Upper lobe of right lung (tissue), 1 donor: Measurements from ENCODE around the gene WBP2. TPM values are rescaled to one million over a fixed set of nuclear protein-coding genes. Genes with fewer than 3 reads are reported as not detected.

Experiments
- ATAC-seq: fragments of 200-7000 bp; cut with Tn5 transposase; one replicate; pipeline ENCODE4 v1.9.1; 2020; ENCODE audit warnings: mild to moderate bottlenecking, moderate library complexity
- DNase-seq: peaks from one replicate; pipeline ENCODE4 v3.0.0-alpha.2; 2020
- H3K27ac ChIP-seq: fragments of 200-600 bp; one replicate; pipeline ENCODE4 v1.8.0; 2022
- H3K27me3 ChIP-seq: fragments of 200-600 bp; one replicate; pipeline ENCODE4 v1.8.0; 2022; ENCODE audit warnings: mild to moderate bottlenecking
- H3K36me3 ChIP-seq: fragments of 200-600 bp; one replicate; pipeline ENCODE4 v1.8.0; 2022
- H3K4me1 ChIP-seq: fragments of 200-600 bp; one replicate; pipeline ENCODE4 v1.8.0; 2022
- H3K4me3 ChIP-seq: fragments of 200-600 bp; one replicate; pipeline ENCODE4 v1.8.0; 2022; ENCODE audit warnings: mild to moderate bottlenecking
- H3K9me3 ChIP-seq: fragments of 200-600 bp; one replicate; pipeline ENCODE4 v1.8.0; 2022
- intact Hi-C: fragments of 100-400 bp; cut with DNase I; formaldehyde crosslinking; loops from one replicate; pipeline ENCODE4 v1.11.0; 2022
- total RNA-seq: library from RNA; stranded (reverse); fragmentation: NEBNext Ultra II Directional; extraction: Animal tissue kit (Norgen Biotek cat#: 25700); gene quantifications from one replicate; pipeline ENCODE4 v1.2.1, GENCODE V29; 2021
- TF ChIP-seq, protein P1 (sequence below): fragments of 200-600 bp; IDR thresholded peaks from one replicate; pipeline ENCODE4 v1.8.0; 2022; ENCODE audit warnings: antibody characterized with exemption
- donor health status: DM: no; HTN: yes; CAD: no; lungs with severe emphysema.

WBP2 gene
- total RNA-seq, 1 donor from 2014 or later, result 156 TPM

DNA sequence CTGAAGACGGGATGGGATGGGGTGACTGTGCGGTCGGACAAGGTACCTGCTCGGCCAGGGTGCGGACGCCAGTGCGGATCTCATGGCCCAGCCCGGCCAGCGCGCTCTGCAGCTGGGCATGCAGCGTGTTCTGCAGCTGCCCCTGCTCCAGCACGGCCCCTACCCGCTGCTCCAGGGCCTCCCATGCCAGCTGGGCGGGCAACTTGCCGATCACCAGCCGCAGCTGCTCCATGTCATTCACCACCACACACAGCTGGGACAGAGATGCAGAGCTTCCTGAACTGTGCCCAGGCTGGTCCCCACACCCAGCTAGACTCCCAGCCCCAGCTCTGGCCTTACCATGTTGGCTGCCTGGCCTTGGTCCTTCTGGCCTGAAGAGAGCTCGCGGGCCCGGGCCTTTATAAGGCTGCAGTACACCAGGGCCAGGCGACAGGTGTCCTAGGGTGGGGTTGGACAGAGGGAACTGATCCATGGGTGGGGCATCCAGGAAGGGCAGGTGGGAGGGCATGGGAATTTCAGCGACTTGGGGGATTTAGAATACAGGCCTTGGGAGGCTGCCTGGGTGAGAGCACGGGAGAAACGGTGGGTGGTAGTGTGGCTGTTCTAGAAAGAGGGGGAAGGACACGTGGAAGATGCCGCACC, 20.7 kb downstream of the WBP2 start:
- DNase-seq (peak; percentile 35), ATAC-seq (no peak)
- TF ChIP-seq, protein P1, sequence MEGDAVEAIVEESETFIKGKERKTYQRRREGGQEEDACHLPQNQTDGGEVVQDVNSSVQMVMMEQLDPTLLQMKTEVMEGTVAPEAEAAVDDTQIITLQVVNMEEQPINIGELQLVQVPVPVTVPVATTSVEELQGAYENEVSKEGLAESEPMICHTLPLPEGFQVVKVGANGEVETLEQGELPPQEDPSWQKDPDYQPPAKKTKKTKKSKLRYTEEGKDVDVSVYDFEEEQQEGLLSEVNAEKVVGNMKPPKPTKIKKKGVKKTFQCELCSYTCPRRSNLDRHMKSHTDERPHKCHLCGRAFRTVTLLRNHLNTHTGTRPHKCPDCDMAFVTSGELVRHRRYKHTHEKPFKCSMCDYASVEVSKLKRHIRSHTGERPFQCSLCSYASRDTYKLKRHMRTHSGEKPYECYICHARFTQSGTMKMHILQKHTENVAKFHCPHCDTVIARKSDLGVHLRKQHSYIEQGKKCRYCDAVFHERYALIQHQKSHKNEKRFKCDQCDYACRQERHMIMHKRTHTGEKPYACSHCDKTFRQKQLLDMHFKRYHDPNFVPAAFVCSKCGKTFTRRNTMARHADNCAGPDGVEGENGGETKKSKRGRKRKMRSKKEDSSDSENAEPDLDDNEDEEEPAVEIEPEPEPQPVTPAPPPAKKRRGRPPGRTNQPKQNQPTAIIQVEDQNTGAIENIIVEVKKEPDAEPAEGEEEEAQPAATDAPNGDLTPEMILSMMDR, result no peak
- no peaks in the 10 kb centered on the region for H3K4me1 ChIP-seq
- no peaks in the 10 kb centered on the region for H3K9me3 ChIP-seq
- H3K27me3 ChIP-seq, result no peaks in the 10 kb centered on the region
- H3K4me3 ChIP-seq, result no peak overlapping the region
- peaks cover 47% of the 10 kb centered on the region for H3K36me3 ChIP-seq
- intact Hi-C loops, result no loop called here
- H3K27ac ChIP-seq, result no peak overlapping the region

DNA sequence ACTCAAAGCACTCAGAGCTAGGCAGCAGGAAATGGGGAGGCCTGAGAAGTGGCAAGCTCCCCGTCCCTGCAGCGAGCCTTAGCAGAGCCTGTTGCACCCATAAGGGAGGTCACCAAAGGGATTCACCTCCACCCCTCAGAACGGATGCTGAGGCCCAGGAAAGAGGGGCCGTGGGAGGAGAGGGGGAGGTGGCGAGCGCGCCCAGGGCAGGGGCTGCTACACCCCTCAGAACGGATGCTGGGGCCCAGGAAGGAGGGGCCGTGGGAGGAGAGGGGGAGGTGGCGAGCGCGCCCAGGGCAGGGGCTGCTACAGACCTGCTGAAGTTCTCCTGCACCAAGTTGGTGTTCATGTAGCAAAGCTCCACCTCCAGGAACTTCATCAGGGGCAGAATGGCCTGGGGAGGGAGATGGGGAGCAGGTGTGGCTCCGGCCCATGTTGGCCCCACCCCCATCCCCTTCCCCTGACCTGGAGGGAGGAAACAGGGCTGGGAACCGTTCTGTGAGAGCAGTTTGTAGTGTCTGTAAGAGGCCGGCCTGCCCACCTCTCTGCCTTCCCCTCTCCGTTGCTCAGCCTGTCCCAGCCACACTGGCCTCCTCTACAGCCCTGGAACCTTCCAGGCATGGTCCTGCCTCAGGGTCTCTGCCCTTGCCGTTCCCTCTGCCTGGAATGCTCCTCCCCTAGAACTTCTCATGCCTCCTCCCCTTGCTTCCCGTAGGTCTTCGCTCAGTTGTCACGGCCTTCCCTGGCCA, 22.3 kb downstream of the WBP2 start:
- H3K36me3 ChIP-seq, result peaks cover 60% of the 10 kb centered on the region
- DNase-seq (no peak), ATAC-seq (no peak)
- TF ChIP-seq, protein P1, result no peak
- peak overlapping the region; percentile 72 for H3K27ac ChIP-seq
- no peak overlapping the region for H3K4me3 ChIP-seq
- H3K27me3 ChIP-seq, result no peaks in the 10 kb centered on the region
- peaks cover 6% of the 10 kb centered on the region for H3K4me1 ChIP-seq
- no peaks in the 10 kb centered on the region for H3K9me3 ChIP-seq
- intact Hi-C loops, result no loop called here

- H3K36me3 ChIP-seq, result peaks cover 60% of the 10 kb centered on the region
- TF ChIP-seq, protein P1, result no peak
- H3K27me3 ChIP-seq, result no peaks in the 10 kb centered on the region
- H3K4me3 ChIP-seq, result no peak overlapping the region
- H3K4me1 ChIP-seq, result peaks cover 13% of the 10 kb centered on the region
- DNase-seq (peak; percentile 67), ATAC-seq (peak; percentile 70)
- H3K27ac ChIP-seq, result peak overlapping the region; percentile 72
- no peaks in the 10 kb centered on the region for H3K9me3 ChIP-seq
- intact Hi-C loops, result no loop called here
These were observed 22.9 kb downstream of the WBP2 start for GRCh38 chr17:75832164-75832651.

DNA sequence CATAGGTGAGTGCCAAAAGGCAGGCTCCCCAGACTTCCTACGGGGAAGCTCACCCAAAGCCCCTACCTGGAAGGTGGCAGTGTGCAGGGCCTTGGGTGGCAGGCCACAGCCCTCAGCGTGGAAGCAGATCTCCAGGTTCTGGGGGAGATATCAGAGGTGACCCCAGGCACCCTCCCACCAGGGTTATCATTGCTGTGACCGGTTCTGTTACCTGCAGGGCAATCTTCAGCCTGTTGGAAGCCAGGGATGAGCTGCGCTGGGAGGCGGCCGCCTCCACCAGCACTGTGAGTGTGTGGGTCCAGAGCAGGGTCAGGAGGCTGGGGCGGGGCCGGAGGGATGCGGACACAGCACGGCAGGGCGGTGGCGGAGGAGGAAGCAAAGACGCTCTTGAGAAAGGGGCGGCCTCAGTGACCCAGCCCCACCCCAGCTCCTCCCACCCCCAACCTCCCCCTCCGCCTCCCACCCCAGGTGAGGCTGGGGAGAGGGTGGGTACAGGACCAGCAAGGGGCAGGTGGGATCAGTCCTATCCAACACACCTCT, 24.0 kb downstream of the WBP2 start:
- no peaks in the 10 kb centered on the region for H3K9me3 ChIP-seq
- peaks cover 16% of the 10 kb centered on the region for H3K4me1 ChIP-seq
- no peak for DNase-seq
- intact Hi-C loops, result no loop called here
- peaks cover 52% of the 10 kb centered on the region for H3K36me3 ChIP-seq
- TF ChIP-seq, protein P1, result no peak
- no peaks in the 10 kb centered on the region for H3K27me3 ChIP-seq
- peak; percentile 1 for ATAC-seq
- H3K4me3 ChIP-seq, result no peak overlapping the region
- no peak overlapping the region for H3K27ac ChIP-seq

DNA sequence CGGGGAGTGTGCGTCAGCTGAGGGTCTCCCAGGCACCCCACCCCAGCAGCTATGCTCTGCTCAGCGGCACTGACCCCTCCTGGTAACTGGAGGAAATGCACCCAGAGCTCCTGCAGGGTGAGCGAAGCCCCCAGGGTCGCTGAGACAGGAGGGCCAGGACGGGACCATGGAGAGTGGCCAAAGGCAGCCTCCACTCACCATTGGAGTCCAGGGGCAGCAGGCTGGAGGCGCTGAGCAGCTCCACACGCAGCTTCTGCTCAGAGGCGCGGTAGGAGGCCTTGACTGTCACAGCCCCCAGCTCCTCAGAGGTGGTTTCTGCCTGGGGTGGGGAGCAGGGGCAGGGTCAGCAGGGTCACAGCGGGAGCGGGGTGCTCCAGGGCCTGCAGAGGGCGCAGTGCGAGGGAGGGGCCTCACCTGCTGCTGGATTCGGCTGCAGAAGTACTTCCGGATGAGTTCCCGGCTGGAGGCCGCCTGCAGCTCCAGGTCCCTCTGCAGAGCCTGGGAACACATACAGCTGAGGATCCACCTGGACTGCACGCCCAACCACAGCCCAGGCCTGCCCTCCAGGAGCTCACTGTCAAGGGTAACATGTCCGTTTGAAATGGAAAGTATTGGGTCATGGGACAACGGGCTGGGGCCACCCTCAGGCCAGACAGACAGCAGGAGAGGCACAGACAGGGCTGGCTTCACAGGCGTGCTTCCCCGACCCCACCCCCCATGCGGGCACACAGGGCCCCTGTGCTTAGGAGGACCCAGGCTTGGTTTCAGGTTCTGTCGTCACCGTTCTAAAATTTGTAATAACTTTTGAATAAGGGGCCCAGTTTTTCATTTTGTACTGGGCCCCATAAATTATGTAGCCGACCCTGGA, 24.7 kb downstream of the WBP2 start:
- H3K4me1 ChIP-seq, result peaks cover 16% of the 10 kb centered on the region
- TF ChIP-seq, protein P1, result peak; percentile 43
- H3K27me3 ChIP-seq, result no peaks in the 10 kb centered on the region
- no peak overlapping the region for H3K4me3 ChIP-seq
- no peaks in the 10 kb centered on the region for H3K9me3 ChIP-seq
- H3K27ac ChIP-seq, result no peak overlapping the region
- ATAC-seq (no peak), DNase-seq (no peak)
- H3K36me3 ChIP-seq, result peaks cover 50% of the 10 kb centered on the region
- intact Hi-C loops, result no loop called here
